PFSK-1 (cell line): ENCODE results near the gene CHST9.

Source experiments
- FOXP2 ChIP-seq: optimal IDR thresholded peaks from 2 replicates; pipeline ENCODE3; 2011; ENCODE audit warnings: borderline replicate concordance, control low read depth, inconsistent platforms; ENCODE audit not compliant: insufficient read depth; ENCODE audit errors: extremely low read length, extremely low read depth
- POLR2AphosphoS5 ChIP-seq: IDR thresholded peaks from 2 replicates; pipeline ENCODE4 v1.6.1; 2012; ENCODE audit warnings: low read depth, mild to moderate bottlenecking, control low read depth, low read length, moderate library complexity
- SIN3A ChIP-seq: IDR thresholded peaks from 2 replicates; pipeline ENCODE4 v1.6.1; 2012; ENCODE audit warnings: mild to moderate bottlenecking, low read length, moderate library complexity, borderline replicate concordance; ENCODE audit not compliant: insufficient read depth
- TAF1 ChIP-seq: IDR thresholded peaks from 2 replicates; pipeline ENCODE4 v1.6.1; 2012; ENCODE audit warnings: low read length, control low read depth, borderline replicate concordance; ENCODE audit not compliant: insufficient read depth
- TF ChIP-seq, protein P1 (sequence below), 2 experiments: IDR thresholded peaks; 2 replicates each; pipeline versions ENCODE4 v1.6.1 to v1.8.0; 2011 to 2012; ENCODE audit warnings: low read depth in 2 of 2, low read length in 2 of 2, control low read depth in 1 of 2, inconsistent platforms in 1 of 2, mild to moderate bottlenecking in 1 of 2, moderate library complexity in 1 of 2; ENCODE audit not compliant: insufficient read depth in 1 of 2

The CHST9 gene

DNA sequence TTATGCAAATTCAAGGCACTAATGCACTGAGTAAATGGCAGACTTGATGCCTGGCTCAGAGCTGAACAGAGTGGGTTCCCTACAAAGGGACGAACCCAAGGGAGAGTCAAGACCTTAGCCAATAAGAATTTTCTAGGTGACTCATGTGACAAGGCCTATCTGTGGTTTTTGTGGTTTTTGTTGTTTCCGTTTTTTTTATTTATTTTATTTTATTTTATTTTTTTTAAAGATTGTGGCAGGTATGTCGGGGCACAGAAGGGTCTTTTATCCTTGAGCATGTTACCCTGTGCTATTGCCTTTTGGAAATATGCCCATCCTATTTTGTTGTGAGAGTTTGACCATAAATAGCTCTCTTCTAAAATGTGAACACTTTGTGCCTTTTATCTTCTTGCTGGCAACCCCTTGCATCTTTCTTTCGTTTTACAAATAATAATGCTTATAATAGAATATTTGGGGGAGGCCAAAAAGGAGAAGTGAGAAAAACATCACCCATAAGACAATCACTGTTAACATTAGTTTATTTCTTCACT lies 206.2 kb downstream of the CHST9 start:
- TF ChIP-seq FOXP2 = no peak
- TF ChIP-seq TAF1 = no peak
- TF ChIP-seq, protein P1, sequence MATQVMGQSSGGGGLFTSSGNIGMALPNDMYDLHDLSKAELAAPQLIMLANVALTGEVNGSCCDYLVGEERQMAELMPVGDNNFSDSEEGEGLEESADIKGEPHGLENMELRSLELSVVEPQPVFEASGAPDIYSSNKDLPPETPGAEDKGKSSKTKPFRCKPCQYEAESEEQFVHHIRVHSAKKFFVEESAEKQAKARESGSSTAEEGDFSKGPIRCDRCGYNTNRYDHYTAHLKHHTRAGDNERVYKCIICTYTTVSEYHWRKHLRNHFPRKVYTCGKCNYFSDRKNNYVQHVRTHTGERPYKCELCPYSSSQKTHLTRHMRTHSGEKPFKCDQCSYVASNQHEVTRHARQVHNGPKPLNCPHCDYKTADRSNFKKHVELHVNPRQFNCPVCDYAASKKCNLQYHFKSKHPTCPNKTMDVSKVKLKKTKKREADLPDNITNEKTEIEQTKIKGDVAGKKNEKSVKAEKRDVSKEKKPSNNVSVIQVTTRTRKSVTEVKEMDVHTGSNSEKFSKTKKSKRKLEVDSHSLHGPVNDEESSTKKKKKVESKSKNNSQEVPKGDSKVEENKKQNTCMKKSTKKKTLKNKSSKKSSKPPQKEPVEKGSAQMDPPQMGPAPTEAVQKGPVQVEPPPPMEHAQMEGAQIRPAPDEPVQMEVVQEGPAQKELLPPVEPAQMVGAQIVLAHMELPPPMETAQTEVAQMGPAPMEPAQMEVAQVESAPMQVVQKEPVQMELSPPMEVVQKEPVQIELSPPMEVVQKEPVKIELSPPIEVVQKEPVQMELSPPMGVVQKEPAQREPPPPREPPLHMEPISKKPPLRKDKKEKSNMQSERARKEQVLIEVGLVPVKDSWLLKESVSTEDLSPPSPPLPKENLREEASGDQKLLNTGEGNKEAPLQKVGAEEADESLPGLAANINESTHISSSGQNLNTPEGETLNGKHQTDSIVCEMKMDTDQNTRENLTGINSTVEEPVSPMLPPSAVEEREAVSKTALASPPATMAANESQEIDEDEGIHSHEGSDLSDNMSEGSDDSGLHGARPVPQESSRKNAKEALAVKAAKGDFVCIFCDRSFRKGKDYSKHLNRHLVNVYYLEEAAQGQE (IDR thresholded peaks at IDR 0.05; ENCODE audit: insufficient read depth in 1 of 2, low read depth in 2 of 2, low read length in 2 of 2) = no peak
- TF ChIP-seq SIN3A = no peak
- TF ChIP-seq POLR2AphosphoS5 = no peak

DNA sequence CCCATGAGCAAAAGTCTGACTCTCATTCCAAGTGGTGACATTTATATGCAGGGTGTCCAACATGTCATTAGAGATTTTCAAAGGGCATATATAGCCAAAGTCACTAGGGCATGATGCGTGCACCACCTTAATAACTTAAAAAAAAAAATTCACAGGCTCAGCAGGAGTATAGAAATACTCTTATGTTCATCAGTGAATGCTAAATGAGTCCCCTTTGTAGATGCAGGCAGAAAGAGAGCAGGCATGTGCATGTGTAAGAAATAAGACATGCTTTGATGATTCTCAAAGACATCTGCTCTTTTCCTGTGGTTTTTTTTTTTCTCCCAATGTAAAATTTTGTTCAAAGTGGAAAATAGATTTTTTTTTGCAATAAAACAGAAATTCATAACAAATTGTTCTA lies 207.3 kb downstream of the CHST9 start:
- TF ChIP-seq, protein P1 (IDR thresholded peaks at IDR 0.05; ENCODE audit: insufficient read depth in 1 of 2, low read depth in 2 of 2, low read length in 2 of 2) = no peak
- TF ChIP-seq TAF1 = no peak
- TF ChIP-seq FOXP2 = no peak
- TF ChIP-seq SIN3A = no peak

DNA sequence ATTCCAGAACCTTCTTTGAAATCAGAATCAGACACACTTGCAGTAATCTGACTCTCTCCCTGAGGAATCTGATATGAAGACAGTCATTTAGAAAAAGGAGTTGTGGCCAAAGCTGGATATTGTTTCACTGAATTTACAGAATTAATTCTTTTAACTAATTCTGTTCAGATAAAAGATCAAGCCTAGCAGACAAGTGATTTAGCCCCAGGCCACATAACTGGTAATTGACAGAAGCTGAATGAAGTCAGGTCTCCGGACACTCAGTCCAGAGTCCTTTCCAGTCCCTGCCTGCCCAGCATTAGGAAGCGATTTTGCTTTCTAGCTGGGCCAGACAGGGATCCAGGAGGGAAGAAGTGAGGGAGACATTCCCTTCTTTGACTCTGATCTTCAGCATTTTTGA lies 208.9 kb downstream of the CHST9 start:
- TF ChIP-seq POLR2AphosphoS5 (no peak), FOXP2 (no peak), SIN3A (no peak), TAF1 (no peak)
- TF ChIP-seq, protein P1 (IDR thresholded peaks at IDR 0.05; ENCODE audit: insufficient read depth in 1 of 2, low read depth in 2 of 2, low read length in 2 of 2) = no peak

DNA sequence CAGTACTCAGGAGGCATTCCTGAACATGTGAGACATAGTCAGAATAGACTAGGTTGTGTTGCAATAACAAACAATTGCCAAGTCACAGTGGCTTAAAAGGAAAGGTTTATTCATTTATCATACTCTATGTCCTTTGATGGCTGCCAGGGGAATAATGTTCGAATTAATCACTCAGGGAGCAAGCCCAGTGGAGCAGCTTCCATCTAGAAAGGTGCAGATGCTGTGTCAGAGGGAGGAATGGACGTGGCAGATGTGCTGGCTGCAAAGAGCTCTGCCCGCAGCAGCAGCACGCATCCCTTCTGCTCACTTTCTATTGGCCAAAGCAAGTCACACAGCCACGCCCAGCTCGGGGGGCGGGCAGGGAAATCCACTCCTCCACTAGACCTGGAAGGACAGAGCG lies 213.7 kb downstream of the CHST9 start:
- no peak for TF ChIP-seq TAF1
- no peak for TF ChIP-seq FOXP2
- TF ChIP-seq, protein P1 (IDR thresholded peaks at IDR 0.05; ENCODE audit: insufficient read depth in 1 of 2, low read depth in 2 of 2, low read length in 2 of 2) = no peak
- no peak for TF ChIP-seq SIN3A
- no peak for TF ChIP-seq POLR2AphosphoS5

DNA sequence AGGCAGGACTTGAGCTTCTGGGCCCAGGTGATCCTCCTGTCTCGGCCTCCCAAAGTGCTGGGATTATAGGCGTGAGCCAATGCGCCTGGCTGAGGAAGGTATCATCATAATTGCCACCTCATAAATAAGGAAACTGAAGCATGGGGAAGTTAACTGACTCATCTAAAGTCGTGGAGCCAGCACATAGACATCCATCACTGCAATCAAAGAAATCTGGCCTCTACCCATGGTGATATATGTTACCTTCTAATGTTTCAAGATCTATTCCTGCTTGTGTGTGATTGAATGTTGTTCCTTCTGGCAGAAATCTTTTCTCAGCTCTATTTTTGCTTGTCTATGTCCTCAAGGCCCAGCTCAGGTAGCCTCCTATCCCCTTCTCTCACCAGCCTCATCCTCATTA lies 214.5 kb downstream of the CHST9 start:
- TF ChIP-seq SIN3A (no peak), TAF1 (no peak)
- TF ChIP-seq, protein P1 (IDR thresholded peaks at IDR 0.05; ENCODE audit: insufficient read depth in 1 of 2, low read depth in 2 of 2, low read length in 2 of 2) = no peak
